Thymus (tissue), 11 donors: Measurements from ENCODE around the gene KIFC3. TPM values are rescaled to one million over a fixed set of nuclear protein-coding genes. Genes with fewer than 3 reads are reported as not detected.
A peak's percentile ranks its signal among the peaks of the same experiment; 100 is the strongest.

ENCODE experiments used
- DNase-seq, 9 donors: peaks; one replicate each; pipeline ENCODE4 v3.0.0-alpha.2; 2013; ENCODE audit warnings: low spot score in 9 of 9, low read depth in 6 of 9, missing footprints in 1 of 9
- H3K27ac ChIP-seq, 2 donors: one replicate each; pipeline ENCODE4 v1.5.1; 2013; ENCODE audit warnings: control low read depth in 1 of 2, low read depth in 1 of 2, low read length in 1 of 2, mild to moderate bottlenecking in 1 of 2, moderate library complexity in 1 of 2
- H3K27me3 ChIP-seq, 2 donors: one replicate each; pipeline ENCODE4 v1.5.1; 2013; ENCODE audit warnings: low read length in 1 of 2; ENCODE audit not compliant: control insufficient read depth in 2 of 2, insufficient read depth in 1 of 2
- H3K36me3 ChIP-seq, 2 donors: one replicate each; pipeline ENCODE4 v1.5.1; 2013; ENCODE audit warnings: low read length in 1 of 2, mild to moderate bottlenecking in 1 of 2, moderate library complexity in 1 of 2; ENCODE audit not compliant: control insufficient read depth in 2 of 2, insufficient read depth in 2 of 2
- H3K4me1 ChIP-seq, 2 donors: one replicate each; pipeline ENCODE4 v1.5.1; 2013; ENCODE audit warnings: low read length in 2 of 2; ENCODE audit not compliant: control insufficient read depth in 2 of 2, insufficient read depth in 2 of 2
- H3K4me3 ChIP-seq, 2 donors: one replicate each; pipeline ENCODE4 v1.5.1; 2013; ENCODE audit warnings: low read length in 2 of 2, control low read depth in 1 of 2, mild to moderate bottlenecking in 1 of 2
- H3K9me3 ChIP-seq, 2 donors: one replicate each; pipeline ENCODE4 v1.5.1; 2013; ENCODE audit warnings: low read length in 1 of 2, mild to moderate bottlenecking in 1 of 2; ENCODE audit not compliant: control insufficient read depth in 2 of 2, insufficient read depth in 1 of 2
- WGBS: extraction: QIAGEN DNeasy Blood & Tissue Kit; methylation state at CpG from one replicate; pipeline ENCODE4 v1.1.7; 2013; 5-methylcytosine and 5-hydroxymethylcytosine counted together
- polyA plus RNA-seq: library from polyadenylated mRNA; stranded (reverse); fragments of 200-250 nt; gene quantifications from one replicate; pipeline ENCODE4 v1.2.3, GENCODE V29; 2013
- total RNA-seq: library from RNA; stranded (reverse); fragments of 120-200 nt; gene quantifications from one replicate; pipeline ENCODE4 v1.2.4, GENCODE V29; 2013
- donor health status: healthy.

Gene KIFC3
- total and polyA plus RNA-seq, 2 donors: 3.8 to 9.2 TPM

DNA sequence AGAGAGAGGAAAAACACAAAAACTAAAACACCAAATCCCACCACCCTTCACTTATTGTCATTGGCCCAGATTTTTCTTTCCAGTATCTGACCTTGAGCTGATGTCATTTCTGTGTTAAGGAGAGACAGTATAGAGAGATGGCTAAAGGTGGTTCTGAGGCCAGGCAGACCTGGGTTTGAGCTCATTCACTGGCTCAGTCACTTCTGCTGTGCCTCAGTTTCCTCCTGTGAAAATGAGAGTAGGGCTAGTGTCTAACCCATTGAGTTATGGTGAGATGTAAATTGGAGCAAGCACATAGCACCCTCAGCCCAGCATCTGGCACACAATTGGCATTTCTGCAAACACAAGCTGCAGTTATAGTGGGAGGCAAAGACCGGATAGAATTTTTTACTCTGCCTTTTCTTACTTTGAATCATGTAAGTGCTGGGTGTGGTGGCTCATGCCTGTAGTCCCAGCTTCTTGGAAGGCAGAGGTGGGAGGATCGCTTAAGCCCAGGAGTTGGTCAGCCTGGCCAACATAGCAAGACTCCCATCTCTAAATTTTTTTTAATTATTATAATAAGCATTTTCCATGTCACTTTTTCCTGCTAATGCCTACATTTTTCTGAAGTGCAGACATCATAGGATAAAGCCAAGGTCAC lies 6.4 kb upstream of the KIFC3 start:
- Histone ChIP-seq H3K27ac (no peak overlapping the region), H3K4me3 (no peak overlapping the region)
- no peak for DNase-seq

GRCh38 chr16:57807968-57808528 lies 5.8 kb upstream of the KIFC3 start:
- peak in 5 of 9 donors; percentile 48 to 71 (median 57) for DNase-seq
- H3K36me3 ChIP-seq: no peaks in the 10 kb centered on the region
- peaks cover 0 to 7% of the 10 kb centered on the region in 2 donors for H3K27me3 ChIP-seq
- no peaks in the 10 kb centered on the region for H3K9me3 ChIP-seq
- peaks cover 10 to 30% of the 10 kb centered on the region in 2 donors for H3K4me1 ChIP-seq
- H3K4me3 ChIP-seq: no peak overlapping the region
- 7% methylated on average over 16 of the region's 16 CpGs for WGBS
- H3K27ac ChIP-seq: peak overlapping the region in 1 of 2 donors; percentile 13

More for the DNA sequence above, 6.4 kb upstream of the KIFC3 start:
- Histone ChIP-seq H3K27me3 (peaks cover 0 to under 1% of the 10 kb centered on the region in 2 donors), H3K9me3 (no peaks in the 10 kb centered on the region), H3K4me1 (peaks cover 10 to 29% of the 10 kb centered on the region in 2 donors), H3K36me3 (no peaks in the 10 kb centered on the region)
- WGBS: 75% methylated on average over 2 of the region's 2 CpGs

DNA sequence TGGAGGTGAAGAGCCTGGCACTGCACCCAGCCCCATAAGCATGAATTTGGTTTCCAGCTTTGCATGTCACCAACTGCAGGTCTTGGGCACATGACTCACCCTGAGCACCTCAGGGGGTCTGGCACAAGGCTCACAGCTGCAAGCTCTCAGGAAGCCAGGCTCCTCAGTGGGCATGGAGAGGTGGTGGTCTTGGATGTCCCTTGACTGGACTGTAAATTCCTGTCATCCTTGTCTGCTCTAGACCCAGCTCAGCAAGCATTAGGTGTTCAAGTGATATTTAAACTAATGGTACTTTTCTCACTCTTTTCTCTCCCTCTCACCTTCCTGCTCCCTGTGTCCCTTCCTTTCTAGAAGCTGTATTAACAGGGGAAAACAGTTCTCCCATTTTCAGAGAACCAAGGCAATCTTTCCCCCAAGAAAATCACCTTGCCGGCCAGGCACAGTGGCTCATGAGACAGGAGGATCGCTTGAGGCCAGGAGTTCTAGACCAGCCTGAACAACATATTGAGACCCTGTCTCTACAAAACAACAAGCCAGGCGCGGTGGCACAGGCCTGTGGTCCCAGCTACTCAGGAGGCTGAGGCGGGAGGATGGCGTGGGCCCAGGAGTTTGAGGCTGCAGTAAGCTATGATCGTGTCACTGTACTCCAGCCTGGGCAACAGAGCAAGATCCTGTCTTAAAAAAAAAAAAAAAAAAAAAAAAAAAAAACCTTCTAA lies 5.1 kb upstream of the KIFC3 start:
- Histone ChIP-seq H3K4me3 (no peak overlapping the region), H3K9me3 (no peaks in the 10 kb centered on the region), H3K4me1 (peaks cover 14 to 34% of the 10 kb centered on the region in 2 donors), H3K36me3 (no peaks in the 10 kb centered on the region), H3K27me3 (peaks cover 5 to 13% of the 10 kb centered on the region in 2 donors), H3K27ac (no peak overlapping the region)
- 84% methylated on average over 7 of the region's 7 CpGs for WGBS
- no peak for DNase-seq

DNA sequence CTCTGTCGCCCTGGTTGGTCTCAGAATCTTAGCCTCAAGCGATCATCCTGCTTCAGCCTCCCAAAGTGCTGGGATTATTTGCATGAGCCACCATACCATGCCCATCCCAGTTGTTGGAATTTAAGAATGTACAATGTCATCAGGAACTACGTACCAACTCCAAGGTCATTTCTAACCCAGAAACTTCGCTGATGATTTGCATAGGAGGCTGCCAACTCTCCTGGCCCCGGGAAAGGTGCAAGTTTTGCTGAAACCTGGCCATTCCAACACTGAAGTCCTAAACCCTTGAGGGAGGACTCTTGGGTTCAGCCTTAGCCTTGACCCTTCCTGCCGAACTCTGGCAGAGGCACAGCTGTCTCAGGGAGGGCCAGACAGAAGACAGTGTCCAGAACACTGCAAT lies 2.9 kb upstream of the KIFC3 start:
- H3K4me3 ChIP-seq: no peak overlapping the region
- H3K36me3 ChIP-seq: no peaks in the 10 kb centered on the region
- H3K9me3 ChIP-seq: no peaks in the 10 kb centered on the region
- no peak overlapping the region for H3K27ac ChIP-seq
- peaks cover 12 to 37% of the 10 kb centered on the region in 2 donors for H3K4me1 ChIP-seq
- WGBS: 96% methylated on average over 6 of the region's 6 CpGs
- peaks cover 13 to 32% of the 10 kb centered on the region in 2 donors for H3K27me3 ChIP-seq
- no peak for DNase-seq

DNA sequence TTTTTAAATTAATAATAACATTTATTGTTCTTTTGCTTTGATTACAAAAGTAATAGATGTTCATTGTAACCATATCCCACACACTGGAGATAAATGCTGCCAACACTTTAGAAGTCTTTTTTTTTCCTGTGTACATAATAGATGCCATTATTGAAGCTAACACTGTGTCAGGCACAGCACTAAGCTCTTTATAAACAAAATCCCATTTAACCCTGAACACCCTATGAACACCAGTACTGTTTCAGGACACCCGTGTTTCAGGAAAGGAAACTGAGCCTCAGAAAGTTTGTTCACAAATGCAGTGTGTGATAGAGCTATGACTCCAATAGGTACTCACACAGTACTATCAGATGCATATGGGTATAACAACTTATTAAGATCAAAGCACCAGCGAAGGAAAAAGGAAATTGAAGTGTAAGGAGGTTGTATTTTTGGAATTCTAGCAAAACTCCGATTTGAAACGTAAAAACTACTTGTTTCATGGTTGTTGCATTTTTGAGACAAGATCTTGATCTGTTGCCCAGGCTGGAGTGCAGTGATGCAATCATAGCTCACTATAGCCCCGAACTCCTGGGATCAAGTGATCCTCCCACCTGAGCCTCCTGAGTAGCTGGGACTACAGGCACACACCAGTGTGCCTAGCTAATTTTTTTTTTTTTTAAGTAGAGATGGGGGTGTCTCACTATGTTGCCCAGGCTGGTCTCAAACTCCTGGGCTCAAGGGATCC lies 2.0 kb upstream of the KIFC3 start:
- Histone ChIP-seq H3K4me1 (peaks cover 11 to 37% of the 10 kb centered on the region in 2 donors), H3K27me3 (peaks cover 13 to 40% of the 10 kb centered on the region in 2 donors), H3K36me3 (no peaks in the 10 kb centered on the region), H3K9me3 (no peaks in the 10 kb centered on the region), H3K27ac (no peak overlapping the region), H3K4me3 (no peak overlapping the region)
- no peak for DNase-seq
- 88% methylated on average over 5 of the region's 5 CpGs for WGBS

DNA sequence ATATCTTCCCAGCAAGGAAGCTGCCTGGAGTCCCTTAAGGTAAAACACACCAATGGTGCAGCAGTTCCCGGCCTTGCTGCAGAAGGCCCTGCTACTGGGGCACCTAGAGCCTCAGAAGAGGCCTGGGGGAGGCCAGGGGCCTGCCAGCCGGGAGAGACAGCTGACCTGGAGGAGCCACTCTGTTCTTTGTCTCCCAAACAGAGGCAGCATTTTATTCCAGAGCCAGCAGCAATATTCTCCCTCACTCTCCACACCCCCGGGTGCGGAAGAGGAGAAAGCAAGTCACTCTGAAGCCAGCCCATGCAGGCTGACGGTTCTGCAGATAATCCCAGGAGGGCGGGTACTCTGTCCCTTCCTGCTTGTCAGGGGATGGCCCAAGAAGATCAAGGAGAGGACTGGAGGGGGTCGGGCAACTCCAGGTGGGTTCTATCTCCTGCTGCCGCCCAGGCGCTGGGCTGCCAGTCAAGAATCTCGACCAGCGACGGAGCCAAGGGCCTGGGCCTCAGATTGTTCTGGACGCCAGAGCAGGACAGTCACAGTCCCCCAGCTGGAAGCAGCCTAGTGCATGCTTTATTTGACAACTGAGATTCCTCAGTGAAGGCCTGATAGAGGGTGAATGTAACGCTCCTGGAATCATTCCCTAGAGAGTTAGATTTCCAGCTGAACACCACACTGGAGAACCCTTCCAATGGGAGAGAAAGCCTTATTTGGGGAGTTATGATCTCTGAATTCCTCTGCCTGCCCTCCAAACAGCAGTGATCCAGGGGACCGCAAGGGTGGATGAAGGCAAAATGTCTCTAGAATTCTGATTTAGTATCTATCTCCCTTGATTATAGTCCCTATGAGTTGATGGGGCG lies 1.1 kb upstream of the KIFC3 start:
- no peak overlapping the region for H3K27ac ChIP-seq
- DNase-seq: no peak
- H3K4me1 ChIP-seq: peaks cover 16 to 42% of the 10 kb centered on the region in 2 donors
- H3K36me3 ChIP-seq: no peaks in the 10 kb centered on the region
- H3K9me3 ChIP-seq: no peaks in the 10 kb centered on the region
- H3K4me3 ChIP-seq: no peak overlapping the region
- WGBS: 94% methylated on average over 16 of the region's 16 CpGs
- peaks cover 13 to 46% of the 10 kb centered on the region in 2 donors for H3K27me3 ChIP-seq

DNA sequence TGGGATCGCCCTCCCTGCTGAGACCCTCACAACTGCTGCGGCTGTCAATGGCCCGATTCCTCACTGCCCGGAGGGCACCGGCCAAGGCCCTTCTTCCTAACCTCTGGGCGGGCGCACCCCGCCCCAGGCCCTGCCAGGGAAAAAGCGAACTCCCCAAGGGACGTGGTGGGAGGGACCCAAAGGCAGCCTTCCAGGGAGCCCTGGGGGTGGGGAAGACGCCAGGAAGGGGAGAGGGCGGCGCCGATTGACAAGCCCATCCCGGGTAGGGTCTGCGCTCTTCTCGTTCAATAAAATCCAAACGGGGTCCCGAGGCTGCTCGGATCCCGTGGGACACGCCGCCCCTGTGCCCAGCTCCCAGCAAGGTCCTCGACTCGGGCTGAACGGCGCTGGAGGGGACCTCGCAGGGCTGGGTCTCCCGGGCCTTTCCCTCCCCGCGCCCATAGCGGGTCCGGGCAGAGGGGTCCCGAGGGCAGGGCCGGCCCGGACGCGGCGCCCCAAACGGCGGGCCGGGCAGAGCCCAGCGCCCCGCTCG lies 416 bp downstream of the KIFC3 start:
- H3K36me3 ChIP-seq: no peaks in the 10 kb centered on the region
- peak overlapping the region in 1 of 2 donors; percentile 31 for H3K27ac ChIP-seq
- H3K4me1 ChIP-seq: peaks cover 16 to 43% of the 10 kb centered on the region in 2 donors
- peak overlapping the region; percentile 20 to 39 for H3K4me3 ChIP-seq
- WGBS: 19% methylated on average over 45 of the region's 45 CpGs
- no peaks in the 10 kb centered on the region for H3K9me3 ChIP-seq
- peaks cover 13 to 59% of the 10 kb centered on the region in 2 donors for H3K27me3 ChIP-seq
- DNase-seq: no peak

DNA sequence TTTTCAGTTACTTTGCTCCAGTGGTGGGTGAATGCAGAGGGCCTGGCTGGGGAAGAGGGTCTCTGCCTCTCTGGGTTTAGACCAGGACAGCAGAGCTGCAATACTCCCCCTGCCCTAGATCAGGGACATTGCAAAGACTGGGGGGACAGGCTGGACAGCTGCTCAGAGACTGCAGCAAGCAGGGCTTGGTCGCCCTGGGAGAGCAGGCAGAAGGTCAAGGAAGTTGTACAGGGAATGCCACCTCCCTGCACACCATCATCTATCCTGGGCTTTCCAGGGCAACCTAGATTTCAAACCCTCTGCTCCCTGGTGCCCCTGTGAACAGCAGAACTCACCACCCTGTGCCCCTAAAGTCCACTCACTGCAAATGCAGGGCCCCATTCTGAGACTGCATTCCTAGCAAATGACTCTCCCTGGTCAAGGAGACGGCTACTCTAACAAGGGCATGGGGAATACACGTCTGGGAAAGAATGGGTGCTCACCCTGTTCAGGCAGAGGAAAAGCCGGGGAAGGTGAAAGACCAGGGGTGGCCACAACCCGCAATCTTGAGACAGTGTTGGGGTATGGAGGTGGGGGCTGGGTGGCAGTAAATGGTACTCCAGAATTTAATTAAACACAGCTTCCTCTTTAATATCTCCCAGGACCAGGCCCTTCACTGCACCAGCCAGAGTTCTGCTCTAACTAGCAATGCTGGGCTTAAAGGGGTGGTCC lies 1.0 kb downstream of the KIFC3 start:
- Histone ChIP-seq H3K27ac (peak overlapping the region in 1 of 2 donors; percentile 31), H3K4me3 (peak overlapping the region; percentile 20 to 39), H3K27me3 (peaks cover 13 to 59% of the 10 kb centered on the region in 2 donors), H3K9me3 (no peaks in the 10 kb centered on the region), H3K4me1 (peaks cover 16 to 43% of the 10 kb centered on the region in 2 donors), H3K36me3 (no peaks in the 10 kb centered on the region)
- no peak for DNase-seq
- WGBS: 92% methylated on average over 5 of the region's 5 CpGs
